Spleen (tissue), 7 donors: ENCODE results near the gene ARHGEF40.

Experiments
- CTCF ChIP-seq, 11 experiments: fragments of 200-600 bp in 7 of 11; fragments of 450-650 bp in 4 of 11; sonication (generic) in 4 of 11; IDR thresholded peaks in 8 of 11; conservative IDR thresholded peaks in 3 of 11; 1 replicate in 7 of 11; 2 replicates in 4 of 11; pipeline versions ENCODE4 v1.4.0 to v1.8.0; 2016 to 2021; ENCODE audit warnings: antibody characterized with exemption in 11 of 11, inconsistent platforms in 4 of 11, mild to moderate bottlenecking in 1 of 11
- POLR2A ChIP-seq, 3 donors: fragments of 450-650 bp; IDR thresholded peaks; one replicate each; pipeline ENCODE4 v1.5.1; 2017; ENCODE audit warnings: antibody characterized with exemption in 3 of 3, mild to moderate bottlenecking in 1 of 3
- donor health status: DM: no; HTN: no; CAD: no; lungs with moderate emphysema.
- donor health status: DM: no; HTN: no; CAD: no.
- donor health status: DM: no; HTN: no; CAD: no.

- TF ChIP-seq CTCF (IDR thresholded peaks at IDR 0.05 in 8 of 11, conservative IDR thresholded peaks at IDR 0.05 in 3 of 11) (no peak), POLR2A (IDR thresholded peaks at IDR 0.05) (no peak)
Measured at GRCh38 chr14:21093769-21094681, 23.9 kb downstream of the ARHGEF40 start.
